HG03135 (cell line): ENCODE measurements around the gene CCDC63.
"Not testable (repeated sequence)": the region's sequence is repeated elsewhere in the genome, so short reads cannot be mapped to it uniquely, and the experiment has no call there.

ENCODE experiments used
- ATAC-seq: cut with Tn5 transposase; IDR thresholded peaks from one replicate; pipeline ENCODE4 v1.9.1; 2021; ENCODE audit warnings: mild to moderate bottlenecking, moderate library complexity; ENCODE audit not compliant: unreplicated experiment

The CCDC63 gene

GRCh38 chr12:110844131-110844530 lies 2.7 kb upstream of the CCDC63 start:
- ATAC-seq: no peak

DNA sequence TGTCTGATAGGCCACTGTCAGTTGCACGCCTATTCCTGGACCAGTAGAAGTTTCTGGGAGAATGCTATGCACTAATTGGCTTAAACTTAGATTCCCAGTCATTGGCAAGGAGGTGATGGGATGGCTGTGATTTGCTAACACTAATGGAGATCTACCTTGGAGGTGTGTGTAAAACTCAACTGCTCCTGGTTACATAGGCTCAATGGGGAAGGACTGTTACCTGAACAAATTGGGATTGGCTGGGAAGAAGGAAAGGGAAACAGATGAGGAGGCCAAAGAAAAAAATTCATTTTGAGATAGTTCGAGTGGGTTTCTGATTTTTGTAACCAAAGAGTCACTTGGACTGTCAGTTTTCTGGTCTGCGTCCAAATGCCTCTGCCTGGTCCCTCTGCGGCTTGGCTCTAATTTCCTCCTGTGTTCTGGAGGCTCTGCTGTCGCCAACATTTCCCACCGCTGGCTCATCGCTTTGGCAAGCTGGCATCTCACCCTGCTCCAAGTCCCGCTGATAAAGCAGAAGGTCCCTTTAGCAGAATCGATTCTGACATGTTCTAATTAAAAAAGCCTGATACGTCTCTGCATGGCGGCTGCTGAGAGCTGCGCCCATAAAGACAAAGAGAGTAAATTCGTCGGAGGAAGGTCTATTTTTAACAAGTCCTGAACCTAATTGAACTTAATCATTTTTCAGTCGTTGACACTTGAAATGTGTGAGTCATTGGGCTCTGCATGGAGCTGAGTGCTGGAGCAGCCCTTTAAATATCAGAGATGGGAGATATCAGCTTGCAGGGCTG lies 2.0 kb upstream of the CCDC63 start:
- no peak for ATAC-seq

DNA sequence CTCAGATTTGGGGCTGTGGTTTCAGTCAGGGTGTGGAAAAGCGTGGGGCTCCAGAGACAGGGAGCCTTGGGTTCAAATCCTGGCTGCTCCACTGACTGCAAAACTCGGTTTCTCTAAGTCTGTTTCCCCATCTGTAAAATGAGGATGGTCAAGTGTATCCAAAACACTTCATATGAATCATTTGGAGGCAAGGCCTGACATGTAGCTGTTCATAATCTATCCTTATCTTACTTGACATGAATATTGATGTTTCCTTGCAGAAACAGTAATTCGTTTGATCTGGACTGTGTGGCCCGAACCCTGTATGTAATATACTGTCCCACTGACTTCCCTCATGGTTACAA lies 1.5 kb upstream of the CCDC63 start:
- ATAC-seq: no peak

GRCh38 chr12:110848314-110848923 lies 1.6 kb downstream of the CCDC63 start:
- no peak for ATAC-seq

GRCh38 chr12:110849221-110849620 lies 2.4 kb downstream of the CCDC63 start:
- ATAC-seq: no peak

GRCh38 chr12:110849748-110850403 lies 3.1 kb downstream of the CCDC63 start:
- ATAC-seq: no peak

DNA sequence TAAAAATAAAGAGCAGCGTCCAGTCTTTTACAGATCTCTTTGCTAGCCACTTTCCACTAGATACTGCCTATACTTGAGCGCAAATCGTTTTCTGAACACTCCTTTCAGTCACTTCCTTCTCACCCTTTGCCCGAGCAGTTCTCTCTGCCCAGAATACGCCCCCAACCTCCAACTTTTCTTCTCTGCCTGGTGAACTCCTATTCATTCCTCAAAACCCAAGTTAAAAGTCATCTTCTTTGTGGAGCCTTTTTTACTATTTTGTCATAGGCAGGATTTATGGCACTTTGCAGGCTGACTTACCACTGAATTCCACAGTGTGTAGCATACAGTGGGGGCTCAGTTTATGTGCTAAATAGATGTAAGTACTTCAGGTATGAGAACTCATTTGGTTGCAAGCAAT lies 4.0 kb downstream of the CCDC63 start:
- no peak for ATAC-seq

GRCh38 chr12:110853836-110854235 lies 7.0 kb downstream of the CCDC63 start:
- ATAC-seq: no peak

GRCh38 chr12:110856542-110856941 lies 9.8 kb downstream of the CCDC63 start:
- no peak for ATAC-seq

DNA sequence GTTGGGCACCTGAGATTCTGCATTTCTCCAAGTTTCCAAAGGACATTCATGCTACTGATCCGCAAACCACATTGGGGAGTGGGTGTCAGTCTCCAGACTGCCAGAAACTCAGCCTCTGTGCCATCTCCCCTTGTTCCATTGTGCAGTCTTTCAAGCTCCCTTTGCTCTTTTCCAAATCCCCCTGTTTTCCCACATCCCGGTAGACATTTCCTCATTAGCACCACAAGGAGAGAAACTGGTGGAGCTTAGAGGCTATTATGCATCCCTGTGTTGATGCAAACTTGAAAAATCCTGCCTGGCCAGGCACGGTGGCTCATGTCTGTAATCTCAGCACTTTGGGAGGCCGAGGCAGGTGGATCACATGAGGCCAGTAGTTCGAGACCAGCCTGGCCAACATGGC lies 10.7 kb downstream of the CCDC63 start:
- no peak for ATAC-seq

DNA sequence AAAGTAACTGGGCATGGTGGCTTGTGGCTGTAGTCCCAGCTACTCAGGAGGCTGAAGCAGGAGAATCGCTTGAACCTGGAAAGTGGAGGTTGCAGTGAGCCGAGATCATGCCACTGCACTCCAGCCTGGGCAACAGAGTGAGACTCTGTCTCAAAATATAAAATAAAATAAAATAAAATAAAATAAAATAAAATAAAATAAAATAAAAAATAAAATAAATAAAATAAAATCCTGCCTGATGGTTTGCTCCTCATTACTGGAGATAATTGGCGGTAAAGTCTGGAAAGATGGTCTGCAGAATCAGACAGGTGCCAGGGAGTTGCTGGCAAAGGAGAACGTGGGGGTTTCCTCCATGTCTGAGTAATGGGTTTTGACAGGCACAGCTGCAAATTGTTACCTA lies 11.2 kb downstream of the CCDC63 start:
- not testable (repeated sequence) for ATAC-seq

GRCh38 chr12:110858848-110859247 lies 12.1 kb downstream of the CCDC63 start:
- no peak for ATAC-seq

- no peak for ATAC-seq
Measured at GRCh38 chr12:110860833-110861296, 14.1 kb downstream of the CCDC63 start.

GRCh38 chr12:110861729-110862128 lies 14.9 kb downstream of the CCDC63 start:
- ATAC-seq: no peak

- ATAC-seq: no peak
Measured at GRCh38 chr12:110862329-110862728, 15.5 kb downstream of the CCDC63 start.

DNA sequence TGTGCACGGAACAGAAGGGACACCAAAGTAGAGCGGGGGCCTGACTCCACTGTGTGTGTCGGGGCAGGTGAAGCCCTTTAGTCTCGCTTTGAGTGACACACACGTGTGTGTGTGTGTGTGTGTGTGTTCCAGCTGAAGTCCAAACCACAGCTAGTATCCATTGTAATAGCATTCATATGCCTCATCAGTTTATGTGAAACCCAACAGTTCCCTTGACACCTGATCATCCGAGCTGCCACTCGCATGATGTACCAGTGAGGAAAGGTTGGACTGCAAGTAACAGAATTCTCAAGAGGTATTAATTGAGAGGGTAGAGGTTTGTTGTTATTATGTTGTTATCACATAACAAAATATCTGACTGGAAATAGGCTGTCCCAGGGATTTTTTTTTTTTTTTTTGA lies 16.4 kb downstream of the CCDC63 start:
- ATAC-seq: no peak

DNA sequence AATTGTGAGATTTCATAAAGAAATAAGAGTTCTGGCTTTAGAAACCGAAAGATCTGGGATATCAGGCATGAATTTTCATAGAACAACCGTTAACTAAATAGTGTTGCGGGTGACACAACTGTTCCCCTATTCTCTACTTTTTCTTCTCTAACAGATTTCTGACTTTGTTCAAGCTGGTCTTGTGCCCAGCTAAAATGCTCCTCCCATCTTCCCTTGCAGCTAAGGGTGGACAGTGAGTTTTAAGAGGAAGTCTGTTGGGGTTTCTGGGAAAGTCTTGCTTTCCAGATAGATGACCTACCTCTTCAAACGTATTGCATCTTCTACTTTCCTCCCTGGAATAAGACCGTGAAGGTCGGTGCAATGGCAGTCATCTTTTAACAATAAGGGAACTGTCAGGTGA lies 18.7 kb downstream of the CCDC63 start:
- ATAC-seq: no peak

GRCh38 chr12:110869026-110869425 lies 22.2 kb downstream of the CCDC63 start:
- ATAC-seq: no peak

GRCh38 chr12:110869803-110870202 lies 23.0 kb downstream of the CCDC63 start:
- no peak for ATAC-seq

DNA sequence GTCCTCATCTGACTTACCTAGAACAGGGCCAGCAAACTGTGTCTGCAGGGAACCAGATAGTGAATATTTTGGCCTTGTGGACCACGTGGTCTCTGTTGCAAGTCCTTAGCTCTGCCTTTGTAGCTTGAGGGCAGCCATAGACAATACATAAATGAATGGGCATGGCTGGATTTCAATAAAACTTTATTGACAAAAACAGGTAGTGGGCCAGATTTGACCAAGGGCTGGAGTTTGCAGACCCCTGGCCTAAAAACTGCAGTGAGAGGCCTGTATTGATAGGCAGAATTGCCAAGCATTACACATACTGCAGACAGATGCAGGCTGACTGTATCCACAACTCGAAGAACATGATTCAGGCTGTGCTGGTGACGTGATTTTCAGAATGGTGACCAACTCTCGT lies 25.3 kb downstream of the CCDC63 start:
- no peak for ATAC-seq

- ATAC-seq: no peak
Measured at GRCh38 chr12:110874351-110874750, 27.6 kb downstream of the CCDC63 start.

DNA sequence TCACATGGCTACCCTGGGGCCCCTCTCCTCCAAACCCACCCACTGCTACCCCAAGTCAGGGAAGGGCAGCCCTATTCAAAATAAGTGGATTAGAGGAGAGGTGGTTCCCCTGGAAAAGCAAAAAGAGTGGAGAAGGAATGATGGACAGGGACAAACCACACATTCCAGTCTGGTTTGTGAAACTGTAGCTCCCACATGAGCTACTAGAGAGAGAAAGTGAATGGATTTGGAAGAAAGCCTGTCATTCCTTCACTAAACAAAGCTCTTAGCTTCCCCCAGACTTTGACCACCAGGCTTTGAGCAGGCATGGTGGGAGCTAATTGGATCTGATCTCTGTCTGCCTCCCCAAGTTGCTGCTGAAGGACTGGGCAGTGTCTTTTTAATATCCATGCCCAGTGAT lies 28.0 kb downstream of the CCDC63 start:
- ATAC-seq: no peak
